Tibial nerve (tissue), 4 donors: ENCODE measurements around the gene SERF1B. TPM values are rescaled to one million over a fixed set of nuclear protein-coding genes. Genes with fewer than 3 reads are reported as not detected.

ENCODE experiments used
- small RNA-seq: library from RNA; depleted of rRNA; stranded (forward); fragments of <200 nt; gene quantifications from one replicate; pipeline ENCODE3, GENCODE V24; 2016
- total RNA-seq, 4 donors: library from RNA; depleted of rRNA; stranded (reverse); fragments of >200 nt; gene quantifications; one replicate each; pipeline ENCODE4 v1.1.0, GENCODE V29; 2016

SERF1B gene
- total RNA-seq, 4 donors from 2014 or later: 39.6 to 48.0 (median 45.3) TPM

Small RNA genes within 50 kb of the gene (small RNA-seq; reads per million reads assigned to genes)
- gene CDH12P2: not detected

Other genes starting within 250 kb of the SERF1B start
- gene SMN2, start 24.4 kb downstream of the SERF1B start, total RNA-seq: 10 to 100 TPM; 33.0 to 55.9 (median 39.8) TPM